MM.1S (cell line): ENCODE results near the gene FAM53A.

Experiments used
- DNase-seq: peaks from one replicate; pipeline ENCODE4 v3.0.0-alpha.2; 2015
- H2AFZ ChIP-seq: fragments of 300-600 bp; sonication (generic); 2 replicates; pipeline ENCODE4 v1.6.0; 2016; ENCODE audit warnings: antibody characterized with exemption, low read length
- H3F3A ChIP-seq: fragments of 300-600 bp; sonication (generic); 2 replicates; pipeline ENCODE4 v1.6.1; 2016; ENCODE audit warnings: mild to moderate bottlenecking, antibody characterized with exemption, low read length, moderate library complexity, mixed read lengths; ENCODE audit not compliant: insufficient read depth
- H3K27ac ChIP-seq: fragments of 300-600 bp; sonication (generic); 2 replicates; pipeline ENCODE4 v1.5.1; 2016; ENCODE audit warnings: mild to moderate bottlenecking, low read length
- H3K27me3 ChIP-seq: fragments of 300-600 bp; sonication (generic); replicated peaks from 2 replicates; pipeline ENCODE4 v1.6.0; 2016; ENCODE audit warnings: low read length; ENCODE audit not compliant: insufficient read depth
- H3K36me3 ChIP-seq: fragments of 300-600 bp; sonication (generic); replicated peaks from 2 replicates; pipeline ENCODE4 v1.6.1; 2016; ENCODE audit warnings: mild to moderate bottlenecking, low read length, mixed read lengths; ENCODE audit not compliant: insufficient read depth
- H3K4me1 ChIP-seq: fragments of 300-600 bp; sonication (generic); 2 replicates; pipeline ENCODE4 v1.6.1; 2016; ENCODE audit warnings: low read length, mixed read lengths
- H3K4me2 ChIP-seq: fragments of 300-600 bp; sonication (generic); 2 replicates; pipeline ENCODE4 v1.6.0; 2016; ENCODE audit warnings: low read depth, low read length
- H3K4me3 ChIP-seq: fragments of 300-600 bp; sonication (generic); 2 replicates; pipeline ENCODE4 v1.5.1; 2016; ENCODE audit warnings: low read length, mixed read lengths
- H3K79me2 ChIP-seq: fragments of 300-600 bp; sonication (generic); 2 replicates; pipeline ENCODE4 v1.6.1; 2016; ENCODE audit warnings: mixed run types, low read length, mixed read lengths
- H3K9ac ChIP-seq: fragments of 300-600 bp; sonication (generic); 2 replicates; pipeline ENCODE4 v1.6.1; 2016; ENCODE audit warnings: low read length, mixed read lengths
- H3K9me2 ChIP-seq: fragments of 300-600 bp; sonication (generic); replicated peaks from 2 replicates; pipeline ENCODE4 v1.6.1; 2016; ENCODE audit warnings: mild to moderate bottlenecking, low read length, mixed read lengths; ENCODE audit not compliant: insufficient read depth
- H3K9me3 ChIP-seq: fragments of 300-600 bp; sonication (generic); replicated peaks from 2 replicates; pipeline ENCODE4 v1.6.1; 2016; ENCODE audit warnings: mild to moderate bottlenecking, low read length, mixed read lengths; ENCODE audit not compliant: insufficient read depth
- H4K20me1 ChIP-seq: fragments of 300-600 bp; sonication (generic); 2 replicates; pipeline ENCODE4 v1.6.1; 2016; ENCODE audit warnings: mild to moderate bottlenecking, low read length, moderate library complexity, mixed read lengths; ENCODE audit not compliant: insufficient read depth
- EZH2 ChIP-seq: fragments of 300-600 bp; sonication (generic); optimal IDR thresholded peaks from 2 replicates; pipeline ENCODE3; 2017; ENCODE audit warnings: low read depth, mild to moderate bottlenecking, antibody characterized with exemption, low read length, mixed read lengths
- EZH2phosphoT487 ChIP-seq: fragments of 300-600 bp; sonication (generic); IDR thresholded peaks from 2 replicates; pipeline ENCODE4 v1.6.1; 2018; ENCODE audit warnings: antibody characterized with exemption, low read length
- TF ChIP-seq, protein P1 (sequence below): fragments of 300-600 bp; sonication (generic); IDR thresholded peaks from 2 replicates; pipeline ENCODE4 v1.5.1; 2016; ENCODE audit warnings: antibody characterized with exemption, low read length, mixed read lengths

FAM53A gene

DNA sequence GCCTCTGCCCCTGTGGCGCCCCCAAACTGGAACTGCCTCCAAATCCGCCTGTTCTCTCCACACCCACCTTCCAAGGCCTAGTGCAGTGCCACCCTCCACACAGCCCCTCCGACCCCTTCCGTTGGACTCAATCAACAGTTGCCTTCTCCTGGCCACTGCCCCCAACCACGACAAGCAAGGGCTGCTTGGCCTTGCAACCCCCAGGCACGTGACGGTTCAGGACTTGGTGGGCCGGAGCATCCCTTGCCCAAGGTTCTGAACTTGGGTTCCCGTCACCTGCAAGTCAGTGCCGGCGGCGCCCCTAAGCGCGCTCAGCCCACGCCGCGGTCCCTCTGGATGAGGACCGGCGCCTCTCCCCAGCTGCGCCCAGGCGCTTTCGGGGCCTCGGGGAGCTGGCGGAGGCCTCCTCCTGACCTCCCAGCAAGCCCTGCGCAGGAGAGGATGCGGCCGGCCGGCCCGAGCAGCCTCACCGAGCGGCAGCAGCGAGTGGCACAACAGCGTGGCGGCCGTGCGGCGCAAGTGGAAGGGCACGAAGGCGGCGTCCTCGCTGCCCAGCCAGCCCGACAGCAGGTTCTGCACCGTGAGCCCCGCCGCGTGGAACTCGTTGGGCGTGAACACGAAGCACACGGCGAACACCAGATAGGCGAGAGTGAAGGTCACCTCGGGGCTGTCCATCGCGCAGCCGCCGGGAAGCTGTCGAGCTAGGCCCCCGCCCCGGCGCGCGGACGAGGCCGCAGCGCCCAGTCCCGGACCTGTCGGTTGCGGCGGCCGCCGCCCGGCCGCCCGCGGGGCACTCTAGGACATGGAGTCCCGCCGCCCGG is 36.3 kb upstream of the FAM53A start:
- H3K79me2 ChIP-seq, result peaks cover 89% of the 10 kb centered on the region

DNA sequence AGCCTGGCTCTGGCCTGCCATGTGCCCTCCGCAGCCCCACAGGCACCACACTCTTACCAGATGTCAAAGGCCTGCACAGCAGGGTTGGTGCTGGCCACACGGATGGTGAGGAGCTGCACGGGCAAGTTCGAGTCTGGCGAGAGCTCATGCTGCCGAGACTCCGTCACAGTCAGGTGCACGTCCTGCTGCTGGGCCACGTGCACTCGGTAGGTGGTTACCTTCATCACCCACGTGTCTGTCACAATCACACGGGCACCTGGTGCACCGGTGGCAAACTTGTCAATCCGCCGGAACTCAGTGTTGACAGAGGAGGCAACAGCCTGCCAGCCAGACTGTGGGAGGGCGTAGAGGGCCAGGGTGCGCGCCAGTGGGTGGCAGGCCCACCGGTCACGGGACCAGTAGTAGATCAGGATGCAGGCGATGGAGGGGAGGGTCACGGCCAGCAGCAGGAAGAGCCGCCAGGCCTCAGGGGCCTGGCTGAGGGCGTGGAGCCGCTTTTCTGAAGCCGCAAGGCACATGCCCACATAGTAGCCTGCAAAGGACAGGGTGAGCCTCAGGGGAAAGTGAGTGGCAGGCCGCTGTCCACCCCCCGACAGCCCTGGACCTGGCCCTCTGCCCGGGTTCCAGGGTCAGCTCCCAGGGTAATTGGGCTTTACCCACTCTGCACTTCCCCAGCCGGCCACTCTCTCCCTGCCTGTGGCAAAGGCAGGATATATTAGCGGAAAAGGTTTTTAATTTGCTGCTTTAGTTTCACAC is 34.2 kb upstream of the FAM53A start:
- H3K79me2 ChIP-seq, result peaks cover 91% of the 10 kb centered on the region
- H4K20me1 ChIP-seq, result 0 out of 2 replicates have a peak, but pooled peaks cover 7% of the 10 kb centered on the region
- H3K27ac ChIP-seq, result no peak overlapping the region; the same call in 1 of the 2 replicates
- TF ChIP-seq EZH2 (no peak), EZH2phosphoT487 (no peak)
- TF ChIP-seq, protein P1, sequence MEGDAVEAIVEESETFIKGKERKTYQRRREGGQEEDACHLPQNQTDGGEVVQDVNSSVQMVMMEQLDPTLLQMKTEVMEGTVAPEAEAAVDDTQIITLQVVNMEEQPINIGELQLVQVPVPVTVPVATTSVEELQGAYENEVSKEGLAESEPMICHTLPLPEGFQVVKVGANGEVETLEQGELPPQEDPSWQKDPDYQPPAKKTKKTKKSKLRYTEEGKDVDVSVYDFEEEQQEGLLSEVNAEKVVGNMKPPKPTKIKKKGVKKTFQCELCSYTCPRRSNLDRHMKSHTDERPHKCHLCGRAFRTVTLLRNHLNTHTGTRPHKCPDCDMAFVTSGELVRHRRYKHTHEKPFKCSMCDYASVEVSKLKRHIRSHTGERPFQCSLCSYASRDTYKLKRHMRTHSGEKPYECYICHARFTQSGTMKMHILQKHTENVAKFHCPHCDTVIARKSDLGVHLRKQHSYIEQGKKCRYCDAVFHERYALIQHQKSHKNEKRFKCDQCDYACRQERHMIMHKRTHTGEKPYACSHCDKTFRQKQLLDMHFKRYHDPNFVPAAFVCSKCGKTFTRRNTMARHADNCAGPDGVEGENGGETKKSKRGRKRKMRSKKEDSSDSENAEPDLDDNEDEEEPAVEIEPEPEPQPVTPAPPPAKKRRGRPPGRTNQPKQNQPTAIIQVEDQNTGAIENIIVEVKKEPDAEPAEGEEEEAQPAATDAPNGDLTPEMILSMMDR, result no peak
- peaks cover 19% of the 10 kb centered on the region for H3K4me1 ChIP-seq
- no peaks in the 10 kb centered on the region for H3K27me3 ChIP-seq
- H3K9me2 ChIP-seq, result no peaks in the 10 kb centered on the region
- H2AFZ ChIP-seq, result no peak overlapping the region
- no peak overlapping the region for H3K9ac ChIP-seq
- H3K9me3 ChIP-seq, result no peaks in the 10 kb centered on the region
- no peak overlapping the region for H3K4me3 ChIP-seq
- no peaks in the 10 kb centered on the region for H3K36me3 ChIP-seq
- H3K4me2 ChIP-seq, result peak overlapping the region; percentile 98; the same call in 1 of the 2 replicates
- DNase-seq, result no peak
- peaks cover 19% of the 10 kb centered on the region for H3F3A ChIP-seq

More for the DNA sequence above, 36.3 kb upstream of the FAM53A start:
- Histone ChIP-seq H3K9me3 (no peaks in the 10 kb centered on the region), H3K4me3 (peak overlapping the region; percentile 94), H4K20me1 (0 out of 2 replicates have a peak, but pooled peaks cover 4% of the 10 kb centered on the region), H3K9ac (peak overlapping the region; percentile 86), H3K27ac (peak overlapping the region; percentile 63; the same call in 1 of the 2 replicates), H3K9me2 (no peaks in the 10 kb centered on the region), H2AFZ (peak overlapping the region; percentile 26), H3K36me3 (0 out of 2 replicates have a peak, but pooled peaks cover 3% of the 10 kb centered on the region), H3K4me2 (peak overlapping the region; percentile 98), H3F3A (peaks cover 10% of the 10 kb centered on the region), H3K4me1 (peaks cover 14% of the 10 kb centered on the region), H3K27me3 (no peaks in the 10 kb centered on the region)
- DNase-seq, result peak; percentile 64
- TF ChIP-seq, protein P1, result no peak
- TF ChIP-seq EZH2phosphoT487 (no peak), EZH2 (no peak)

DNA sequence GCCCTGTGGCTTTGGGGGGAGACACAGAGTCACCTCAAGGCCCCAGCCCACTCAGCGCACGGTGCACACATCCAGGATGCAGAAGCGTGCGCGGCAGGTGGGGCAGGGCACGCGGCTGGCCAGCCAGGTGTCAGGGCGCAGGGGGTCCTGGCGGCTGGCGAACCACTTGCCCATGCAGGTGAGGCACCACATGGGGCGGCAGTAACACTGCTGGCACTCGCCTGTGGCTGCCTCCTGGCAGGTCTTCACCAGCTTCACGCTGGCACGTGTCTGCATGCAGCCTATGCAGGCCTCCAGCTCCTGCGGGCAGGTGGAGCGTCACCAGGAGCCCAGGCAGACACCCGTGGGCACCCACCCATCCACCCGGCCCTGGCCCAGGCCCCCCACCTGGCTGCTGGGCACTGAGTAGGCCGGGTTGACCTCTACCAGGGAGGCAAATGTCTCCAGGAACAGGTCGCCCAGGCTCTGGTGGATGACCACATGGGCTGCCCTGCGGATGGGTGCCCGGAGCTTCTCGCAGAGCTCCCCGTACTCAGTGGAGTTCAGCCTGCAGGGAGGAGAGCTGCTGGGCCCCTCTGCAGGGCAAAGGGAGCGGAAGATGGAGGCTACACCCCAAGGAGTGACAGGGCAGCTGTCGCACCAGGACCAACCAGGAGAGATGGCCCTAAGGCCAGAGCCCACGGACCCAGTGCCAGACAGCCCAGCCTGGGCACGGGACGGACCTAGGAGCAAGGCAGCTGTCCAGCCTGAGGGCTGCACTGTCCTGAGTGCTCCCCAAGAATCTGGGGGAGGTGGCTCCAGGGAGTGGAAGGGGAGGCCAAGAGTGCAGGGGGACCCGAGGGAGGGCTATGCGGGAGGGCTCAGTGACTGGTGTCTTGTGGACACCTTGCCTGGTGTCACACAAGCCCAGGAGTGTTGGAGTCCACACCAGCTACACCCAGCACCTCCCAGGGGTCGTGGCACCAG is 33.3 kb upstream of the FAM53A start:
- Histone ChIP-seq H3K9ac (no peak overlapping the region), H3K9me2 (no peaks in the 10 kb centered on the region), H3K4me2 (no peak overlapping the region), H3F3A (peaks cover 26% of the 10 kb centered on the region), H3K4me1 (peaks cover 16% of the 10 kb centered on the region), H3K27me3 (no peaks in the 10 kb centered on the region), H3K9me3 (no peaks in the 10 kb centered on the region), H3K27ac (no peak overlapping the region), H3K36me3 (no peaks in the 10 kb centered on the region), H4K20me1 (0 out of 2 replicates have a peak, but pooled peaks cover 7% of the 10 kb centered on the region), H2AFZ (no peak overlapping the region), H3K4me3 (no peak overlapping the region), H3K79me2 (peaks cover 89% of the 10 kb centered on the region)
- DNase-seq, result no peak
- TF ChIP-seq EZH2phosphoT487, result no peak
- TF ChIP-seq EZH2, result no peak
- TF ChIP-seq, protein P1, result no peak
